GOT3 (cell line): ENCODE results near the gene OTUB2.

Source experiments
- DNase-seq: peaks from one replicate; lab custom pipeline; 2025; ENCODE audit warnings: mixed read lengths; lab: John Stamatoyannopoulos, UW

Gene OTUB2

GRCh38 chr14:94041551-94042346 lies 15.6 kb downstream of the OTUB2 start:
- DNase-seq: no peak

- no peak for DNase-seq
Measured at GRCh38 chr14:94042433-94043091, 16.4 kb downstream of the OTUB2 start.

- no peak for DNase-seq
Measured at GRCh38 chr14:94043111-94043755, 17.1 kb downstream of the OTUB2 start.

- no peak for DNase-seq
Measured at GRCh38 chr14:94043756-94044475, 17.8 kb downstream of the OTUB2 start.

- DNase-seq: no peak
Measured at GRCh38 chr14:94044476-94045091, 18.4 kb downstream of the OTUB2 start.

- DNase-seq: no peak
Measured at GRCh38 chr14:94045101-94045500, 19.0 kb downstream of the OTUB2 start.

GRCh38 chr14:94045563-94046345 lies 19.6 kb downstream of the OTUB2 start:
- DNase-seq: no peak

GRCh38 chr14:94046696-94047250 lies 20.6 kb downstream of the OTUB2 start:
- no peak for DNase-seq

- DNase-seq: no peak
Measured at GRCh38 chr14:94047581-94047980, 21.4 kb downstream of the OTUB2 start.

GRCh38 chr14:94048691-94049624 lies 22.8 kb downstream of the OTUB2 start:
- DNase-seq: no peak

GRCh38 chr14:94049625-94050023 lies 23.5 kb downstream of the OTUB2 start:
- DNase-seq: no peak

- DNase-seq: no peak
Measured at GRCh38 chr14:94050231-94050880, 24.2 kb downstream of the OTUB2 start.

GRCh38 chr14:94051115-94051514 lies 25.0 kb downstream of the OTUB2 start:
- no peak for DNase-seq

GRCh38 chr14:94051779-94052178 lies 25.6 kb downstream of the OTUB2 start:
- DNase-seq: no peak

- DNase-seq: no peak
Measured at GRCh38 chr14:94052199-94052598, 26.1 kb downstream of the OTUB2 start.

GRCh38 chr14:94052662-94053061 lies 26.5 kb downstream of the OTUB2 start:
- no peak for DNase-seq

- no peak for DNase-seq
Measured at GRCh38 chr14:94054401-94054800, 28.3 kb downstream of the OTUB2 start.

- DNase-seq: no peak
Measured at GRCh38 chr14:94054936-94055335, 28.8 kb downstream of the OTUB2 start.
